Fibroblast of skin of left quadriceps (primary cell): Measurements from ENCODE around the gene FANCD2OS.
"Not testable (repeated sequence)": the region's sequence is repeated elsewhere in the genome, so short reads cannot be mapped to it uniquely, and the experiment has no call there.

Experiments
- DNase-seq, 2 experiments: peaks; one replicate each; pipeline ENCODE4 v3.0.0-alpha.2; 2013; ENCODE audit warnings: low read depth in 2 of 2

The FANCD2OS gene

GRCh38 chr3:10093678-10094077 is 14.4 kb downstream of the FANCD2OS start:
- no peak for DNase-seq

- not testable (repeated sequence) for DNase-seq
Observed at GRCh38 chr3:10091387-10091786, 16.7 kb downstream of the FANCD2OS start.

GRCh38 chr3:10090774-10091173 is 17.3 kb downstream of the FANCD2OS start:
- DNase-seq, result not testable (repeated sequence)

GRCh38 chr3:10090179-10090578 is 17.9 kb downstream of the FANCD2OS start:
- no peak for DNase-seq

- no peak for DNase-seq
Observed at GRCh38 chr3:10088256-10088655, 19.8 kb downstream of the FANCD2OS start.

- no peak for DNase-seq
Observed at GRCh38 chr3:10085738-10086137, 22.3 kb downstream of the FANCD2OS start.

GRCh38 chr3:10081871-10082270 is 26.2 kb downstream of the FANCD2OS start:
- DNase-seq, result no peak

GRCh38 chr3:10074666-10075065 is 33.4 kb downstream of the FANCD2OS start:
- DNase-seq, result no peak

GRCh38 chr3:10070077-10070476 is 38.0 kb downstream of the FANCD2OS start:
- not testable (repeated sequence) for DNase-seq

- DNase-seq, result no peak
Observed at GRCh38 chr3:10055097-10055496, 53.0 kb downstream of the FANCD2OS start.
